ENCODE measurements around the gene PROK1.
"Not testable (repeated sequence)": the region's sequence is repeated elsewhere in the genome, so short reads cannot be mapped to it uniquely, and the experiment has no call there.

DNA sequence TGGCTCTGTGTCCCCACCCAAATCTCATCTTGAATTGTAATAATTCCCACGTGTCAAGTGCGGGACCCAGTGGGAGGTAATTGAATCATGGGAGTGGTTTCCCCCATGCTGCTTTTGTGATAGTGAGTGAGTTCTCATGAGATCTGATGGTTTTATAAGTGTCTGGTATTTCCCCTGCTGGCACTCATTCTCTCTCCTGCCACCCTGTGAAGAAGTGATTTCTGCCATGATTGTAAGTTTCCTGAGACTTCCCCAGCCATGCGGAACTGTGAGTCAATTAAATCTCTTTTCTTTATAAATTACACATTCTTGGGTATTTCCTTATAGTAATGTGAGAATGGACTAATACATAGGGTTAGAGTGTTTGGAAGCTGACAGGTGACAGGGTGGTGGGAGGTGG is 11.1 kb upstream of the PROK1 start:
- not testable (repeated sequence) for TF ChIP-seq YY1 (IDR thresholded peaks at IDR 0.05; ENCODE audit: low read depth, low read length); RAD21 (IDR thresholded peaks at IDR 0.05; ENCODE audit: insufficient read depth, low read depth, low read length); EZH2 (IDR thresholded peaks at IDR 0.05; ENCODE audit: borderline replicate concordance, control insufficient read depth, low read depth, low read length); SREBF1 (IDR thresholded peaks at IDR 0.05; ENCODE audit: low read length)
